GM18517 (cell line): ENCODE results near the gene TPGS1.
A peak's percentile ranks its signal among the peaks of the same experiment; 100 is the strongest.

Experiments
- ATAC-seq: cut with Tn5 transposase; IDR thresholded peaks from one replicate; pipeline ENCODE4 v1.9.1; 2021; ENCODE audit warnings: mild to moderate bottlenecking, moderate library complexity; ENCODE audit not compliant: unreplicated experiment

The TPGS1 gene

DNA sequence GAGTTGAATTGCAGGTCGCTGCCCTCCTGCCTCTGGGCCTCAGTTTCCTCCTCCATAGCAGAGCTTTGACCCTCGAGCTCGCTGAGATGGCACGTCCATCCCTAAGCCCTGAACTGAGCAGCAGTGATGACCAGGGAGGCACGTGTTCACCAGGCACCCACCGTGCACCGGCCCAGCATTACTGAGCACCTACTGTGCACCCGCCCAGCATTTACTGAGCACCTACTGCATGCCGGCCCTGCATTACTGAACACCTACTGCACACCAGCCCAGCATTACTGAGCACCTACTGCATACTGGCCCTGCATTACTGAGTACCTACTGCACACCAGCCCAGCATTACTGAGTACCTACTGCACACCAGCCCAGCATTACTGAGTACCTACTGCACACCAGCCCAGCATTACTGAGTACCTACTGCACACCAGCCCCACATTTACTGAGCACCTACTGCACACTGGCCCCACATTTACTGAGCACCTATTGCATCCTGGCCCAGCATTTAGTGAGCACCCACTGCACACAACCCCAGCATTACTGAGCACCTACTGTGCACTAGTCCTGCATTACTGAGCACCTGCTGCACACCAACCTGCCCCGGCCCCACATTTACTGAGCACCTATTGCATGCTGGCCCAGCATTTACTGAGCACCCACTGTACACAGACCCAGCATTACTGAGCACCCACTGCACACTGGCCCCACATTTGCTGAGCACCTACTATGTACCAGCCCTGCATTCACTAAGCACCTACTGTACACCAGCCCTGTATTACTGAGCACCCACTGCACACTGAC lies 6.3 kb downstream of the TPGS1 start:
- no peak for ATAC-seq

DNA sequence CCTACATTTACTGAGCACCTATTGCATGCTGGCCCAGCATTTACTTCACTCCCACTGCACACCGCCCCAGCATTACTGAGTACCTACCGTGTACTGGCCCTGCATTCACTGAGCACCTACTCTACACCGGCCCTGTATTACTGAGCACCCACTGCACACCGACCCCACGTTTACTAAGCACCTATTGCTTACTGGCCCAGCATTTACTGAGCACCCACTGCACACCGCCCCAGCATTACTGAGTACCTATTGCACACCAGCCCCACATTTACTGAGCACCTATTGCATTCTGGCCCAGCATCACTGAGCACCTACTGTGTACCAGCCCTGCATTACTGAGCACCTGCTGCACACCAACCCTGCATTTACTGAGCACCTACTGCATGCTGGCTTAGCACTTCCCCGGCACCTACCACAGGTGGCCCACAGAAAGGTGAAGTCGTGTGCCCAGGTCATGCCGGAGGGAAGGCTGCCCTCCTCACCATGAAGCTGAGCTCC lies 6.9 kb downstream of the TPGS1 start:
- ATAC-seq, result no peak

GRCh38 chr19:517721-518597 lies 10.7 kb downstream of the TPGS1 start:
- no peak for ATAC-seq

GRCh38 chr19:518598-519231 lies 11.4 kb downstream of the TPGS1 start:
- ATAC-seq, result no peak

- no peak for ATAC-seq
These were observed 12.2 kb downstream of the TPGS1 start for GRCh38 chr19:519449-519865.

GRCh38 chr19:522726-523125 lies 15.4 kb downstream of the TPGS1 start:
- no peak for ATAC-seq

GRCh38 chr19:524062-524674 lies 16.9 kb downstream of the TPGS1 start:
- no peak for ATAC-seq

DNA sequence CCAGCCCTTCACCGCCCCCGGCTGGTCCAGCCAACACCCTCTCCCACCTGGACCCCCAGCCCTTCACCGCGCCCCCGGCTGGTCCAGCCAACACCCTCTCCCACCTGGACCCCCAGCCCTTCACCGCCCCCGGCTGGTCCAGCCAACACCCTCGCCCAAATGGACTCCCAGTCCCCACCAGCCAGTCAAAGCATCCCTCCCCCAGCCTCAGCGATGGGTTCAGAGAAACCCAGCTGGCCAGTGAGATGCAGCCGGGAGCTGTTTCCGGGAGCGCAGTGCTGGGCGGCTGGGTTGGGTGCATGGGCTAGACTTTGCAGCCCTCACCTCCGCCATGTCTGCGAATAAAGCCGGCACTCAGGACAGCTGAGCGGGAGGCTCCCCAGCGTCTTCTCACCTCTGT lies 17.7 kb downstream of the TPGS1 start:
- ATAC-seq, result no peak

DNA sequence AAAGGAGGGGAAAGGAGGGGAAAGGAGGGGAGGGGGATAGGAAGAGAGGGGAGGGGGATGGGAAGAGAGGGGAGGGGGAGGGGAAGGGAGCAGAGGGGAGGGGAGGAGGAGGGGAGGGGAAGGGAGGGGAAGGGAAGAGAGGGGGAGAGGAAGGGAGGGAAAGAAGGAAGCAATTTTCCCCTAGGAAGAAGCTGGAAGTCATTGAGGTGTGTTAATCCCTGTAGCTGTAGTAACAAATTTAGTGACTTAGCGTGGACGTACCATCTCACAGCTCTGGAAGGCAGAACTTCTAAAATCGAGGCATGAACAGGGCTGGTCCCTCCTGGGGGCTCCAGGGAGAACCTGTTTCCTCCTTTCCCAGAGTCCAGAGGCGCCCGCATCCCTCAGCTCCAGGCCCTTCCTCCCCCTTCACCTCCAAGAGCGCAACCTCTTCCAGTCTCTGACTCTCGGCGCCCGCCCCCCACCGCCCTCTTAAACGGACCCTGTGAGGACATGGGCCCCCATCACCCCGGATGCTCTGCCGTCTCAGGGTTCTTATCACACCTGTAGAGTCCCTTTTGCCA lies 18.6 kb downstream of the TPGS1 start:
- no peak for ATAC-seq

DNA sequence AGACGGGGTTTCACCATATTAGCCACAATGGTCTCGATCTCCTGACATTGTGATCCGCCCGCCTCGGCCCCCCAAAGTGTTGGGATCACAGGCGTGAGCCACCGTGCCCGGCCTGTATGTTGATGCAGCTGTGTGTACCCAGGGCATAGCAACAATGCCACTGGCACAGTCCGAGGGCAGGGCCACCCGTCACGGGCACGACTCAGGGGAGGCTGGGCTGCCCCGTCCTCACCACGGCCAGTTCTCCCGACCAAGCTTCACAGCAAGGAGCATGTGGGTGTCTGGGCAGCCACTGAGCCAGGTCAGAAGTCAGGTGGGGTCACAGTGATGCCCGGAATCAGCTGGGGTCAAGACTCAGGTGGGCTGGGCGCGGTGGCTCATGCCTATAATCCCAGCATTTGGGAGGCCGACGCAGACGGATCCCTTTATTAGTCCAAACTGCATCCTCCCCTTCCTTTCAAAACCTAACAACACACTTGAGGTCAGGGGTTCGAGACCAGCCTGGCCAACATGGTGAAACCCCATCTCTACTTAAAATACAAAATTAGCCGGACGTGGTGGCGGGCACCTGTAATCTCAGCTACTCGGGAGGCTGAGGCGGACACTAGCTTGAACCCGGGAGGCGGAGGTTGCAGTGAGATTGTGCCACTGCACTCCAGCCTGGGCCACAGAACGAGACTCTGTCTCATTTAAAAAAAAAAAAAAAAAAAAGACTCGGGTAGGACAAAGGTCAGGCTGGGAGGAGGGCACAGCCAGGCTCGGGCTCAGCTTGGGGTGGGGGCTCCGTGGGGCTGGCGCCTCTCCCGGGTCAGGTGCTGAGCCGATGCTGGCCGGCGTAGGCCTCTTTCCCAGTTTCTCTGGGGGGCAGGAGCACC lies 23.1 kb downstream of the TPGS1 start:
- ATAC-seq, result no peak

DNA sequence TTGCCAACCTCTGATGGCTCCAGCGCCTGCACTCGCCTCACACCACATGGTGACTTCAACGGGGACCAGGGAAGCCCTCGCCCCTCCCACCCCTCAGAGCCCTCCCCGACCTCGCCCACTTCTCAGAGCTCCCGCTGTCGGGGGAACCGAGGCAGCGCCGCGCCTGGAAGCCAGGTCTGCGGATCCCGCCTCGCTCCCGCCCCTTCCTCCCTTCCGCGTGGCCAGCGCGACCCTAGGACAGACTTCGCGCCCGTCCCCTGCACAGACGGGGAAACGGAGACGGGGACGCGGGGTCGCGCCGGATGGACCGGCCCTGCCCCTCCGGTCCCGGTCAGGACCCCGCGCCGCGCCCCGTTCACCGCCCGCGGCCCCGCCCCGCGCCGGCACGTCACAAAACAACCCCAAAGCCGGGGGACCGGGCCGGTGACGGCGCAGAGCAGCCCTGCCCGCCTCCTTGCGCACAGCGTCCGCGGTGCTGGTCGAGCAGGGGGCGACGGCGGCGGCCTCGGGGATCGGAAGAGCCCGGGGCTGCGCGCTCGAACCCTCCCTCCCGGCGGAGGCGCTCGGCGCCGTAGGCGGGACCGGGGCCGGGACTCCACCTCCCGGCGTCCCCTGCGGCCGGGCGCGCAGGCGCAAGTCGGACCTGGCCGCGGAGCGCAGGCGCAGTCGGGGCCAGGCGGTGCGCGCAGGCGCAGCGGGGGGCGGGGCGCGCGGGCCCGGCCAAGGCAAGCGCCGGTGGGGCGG lies 23.9 kb downstream of the TPGS1 start:
- ATAC-seq, result peak; percentile 50

- peak; percentile 43 for ATAC-seq
These were observed 24.7 kb downstream of the TPGS1 start, which contains the start of gene CDC34 for GRCh38 chr19:531753-532560. CDC34 (plus strand) TSS chr19:531760; CDS start chr19:531932, 172 bp downstream.

DNA sequence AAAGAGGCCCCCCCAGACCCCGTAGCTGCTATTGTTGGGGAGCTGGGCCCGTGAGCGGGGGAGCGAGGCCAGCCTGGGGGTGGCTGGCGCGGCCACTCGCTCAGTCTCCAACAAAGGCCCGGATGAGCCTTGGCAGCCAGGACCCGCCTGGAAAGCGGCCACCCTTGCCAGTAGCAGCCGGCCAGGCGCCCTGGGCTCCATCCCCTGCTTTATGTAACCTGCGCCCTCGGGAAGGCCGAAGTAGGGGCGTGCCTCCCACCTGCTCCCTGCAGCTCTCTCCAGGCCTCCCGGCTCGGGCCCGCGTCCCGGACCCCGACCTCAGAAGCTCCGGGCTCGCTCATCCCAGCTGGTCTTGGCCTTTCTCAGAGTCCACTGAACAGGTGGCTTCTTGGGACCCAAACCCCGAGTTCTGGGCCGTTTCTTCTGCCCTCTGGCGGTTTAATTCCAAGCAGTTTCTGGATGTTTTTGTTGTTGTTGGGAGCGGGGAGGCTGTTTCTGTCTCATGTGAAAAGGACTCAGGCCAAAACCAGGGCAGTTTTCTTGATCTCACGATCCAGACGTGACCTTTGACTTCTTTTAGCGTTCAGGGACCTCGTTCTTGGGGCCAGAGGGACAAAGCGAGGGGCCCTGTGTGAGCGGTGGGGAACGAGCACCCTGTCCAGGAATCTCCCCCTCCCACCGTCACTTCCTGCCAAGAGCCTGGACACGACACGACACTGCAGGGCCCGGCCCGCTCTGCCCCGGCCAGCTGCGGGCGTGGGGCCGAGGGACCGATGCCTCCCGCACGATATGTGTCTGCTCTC lies 25.5 kb downstream of the TPGS1 start:
- ATAC-seq, result no peak

GRCh38 chr19:533364-534058 lies 26.2 kb downstream of the TPGS1 start:
- ATAC-seq, result no peak

- no peak for ATAC-seq
These were observed 26.8 kb downstream of the TPGS1 start for GRCh38 chr19:534088-534487.

DNA sequence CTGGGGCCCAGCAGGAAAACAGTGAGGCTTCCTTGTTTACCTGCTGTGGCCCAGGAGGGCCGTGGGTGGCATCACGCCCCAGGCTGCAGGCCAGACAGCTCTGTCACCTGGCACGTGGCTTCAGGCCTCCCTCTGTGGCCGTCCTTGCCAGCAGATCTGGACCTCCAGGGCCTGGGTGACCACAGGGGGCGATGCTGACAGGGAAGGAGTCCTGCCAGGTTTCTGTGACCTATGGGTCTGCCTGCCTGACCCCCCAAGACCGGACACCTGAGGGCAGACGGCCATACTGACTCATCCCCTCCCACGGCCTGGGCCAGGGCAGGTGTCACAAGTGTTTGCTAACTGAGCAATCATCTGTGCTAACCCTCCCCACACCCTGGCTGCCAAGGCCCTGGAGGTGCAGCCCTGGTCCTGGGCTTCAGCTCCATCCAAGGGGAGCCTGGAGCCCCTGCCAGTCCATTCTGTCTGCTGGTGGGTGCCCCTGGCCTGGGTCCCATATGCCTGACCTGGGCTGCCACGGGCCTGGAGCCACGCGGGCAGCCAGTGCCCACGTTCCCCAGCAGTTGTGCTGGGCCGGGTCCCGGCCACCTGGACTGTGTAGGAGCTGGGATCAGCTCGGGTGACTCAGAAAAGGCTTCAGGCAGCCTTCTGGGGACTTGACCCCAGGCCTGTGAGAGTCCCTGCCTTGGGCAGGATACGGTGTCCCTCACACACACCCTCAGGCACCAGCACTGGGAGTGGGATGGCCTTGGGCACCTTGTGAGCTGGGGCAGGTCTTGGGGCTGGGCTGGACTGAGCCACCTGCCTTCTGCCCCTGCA lies 27.9 kb downstream of the TPGS1 start:
- ATAC-seq, result no peak
